ENCODE data around the gene CRIP2. TPM values are rescaled to one million over a fixed set of nuclear protein-coding genes. Genes with fewer than 3 reads are reported as not detected.

The CRIP2 gene
- total RNA-seq = 1 to 10 TPM in 1 of 3 donors, under 1 TPM in 2; 0.90 to 1.4 (median 0.91) TPM

- peak; percentile 55 to 58 for ATAC-seq
- no peaks in the 10 kb centered on the region for H3K27me3 Mint-ChIP-seq (ENCODE audit: low read depth)
- H3K36me3 Mint-ChIP-seq (ENCODE audit: insufficient read depth) = no peaks in the 10 kb centered on the region
- DNase-seq = no peak
- H3K9me3 Mint-ChIP-seq = no peaks in the 10 kb centered on the region
- peaks cover 16% of the 10 kb centered on the region for H3K4me1 Mint-ChIP-seq (ENCODE audit: low read depth)
- peak within 1 kb of the TSS; percentile 68 for H3K4me3 Mint-ChIP-seq
Observed at GRCh38 chr14:105474483-105475268, at the start of gene CRIP2. Gene CRIP2, plus strand, starts transcription at chr14:105474821. Its CDS starts 42 bp downstream, at chr14:105474863.

DNA sequence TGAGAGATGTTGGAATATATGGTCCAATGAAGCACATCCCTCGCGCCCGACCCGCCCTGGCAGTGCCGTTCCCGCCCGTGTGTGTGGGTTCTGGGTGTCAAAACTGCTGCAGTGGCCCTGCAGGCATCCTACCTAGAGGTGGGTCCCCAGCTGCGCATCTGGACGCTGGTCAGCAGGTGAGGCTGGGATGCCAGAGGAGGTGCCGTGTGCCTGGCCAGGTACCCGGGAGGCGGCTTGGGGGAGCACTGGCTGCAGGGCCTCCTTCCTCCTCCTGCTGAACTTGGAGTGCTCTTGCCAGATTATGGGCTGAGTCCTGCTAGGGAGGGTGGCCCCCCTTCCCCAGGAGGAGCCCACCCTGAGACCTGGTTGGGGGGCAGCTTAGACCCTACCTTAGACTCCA, 49.8 kb upstream of the CRIP2 start:
- DNase-seq (no peak), ATAC-seq (no peak)
- Mint-ChIP-seq H3K9me3 (no peaks in the 10 kb centered on the region), H3K4me1 (ENCODE audit: low read depth) (peaks cover 29% of the 10 kb centered on the region), H3K4me3 (no peak overlapping the region), H3K36me3 (ENCODE audit: insufficient read depth) (peaks cover 8% of the 10 kb centered on the region), H3K27me3 (ENCODE audit: low read depth) (no peaks in the 10 kb centered on the region)

GRCh38 chr14:105425823-105426247, 48.8 kb upstream of the CRIP2 start:
- H3K4me1 Mint-ChIP-seq (ENCODE audit: low read depth) = peaks cover 29% of the 10 kb centered on the region
- no peaks in the 10 kb centered on the region for H3K27me3 Mint-ChIP-seq (ENCODE audit: low read depth)
- H3K4me3 Mint-ChIP-seq = no peak overlapping the region
- DNase-seq (no peak), ATAC-seq (no peak)
- no peaks in the 10 kb centered on the region for H3K9me3 Mint-ChIP-seq
- peaks cover 12% of the 10 kb centered on the region for H3K36me3 Mint-ChIP-seq (ENCODE audit: insufficient read depth)

DNA sequence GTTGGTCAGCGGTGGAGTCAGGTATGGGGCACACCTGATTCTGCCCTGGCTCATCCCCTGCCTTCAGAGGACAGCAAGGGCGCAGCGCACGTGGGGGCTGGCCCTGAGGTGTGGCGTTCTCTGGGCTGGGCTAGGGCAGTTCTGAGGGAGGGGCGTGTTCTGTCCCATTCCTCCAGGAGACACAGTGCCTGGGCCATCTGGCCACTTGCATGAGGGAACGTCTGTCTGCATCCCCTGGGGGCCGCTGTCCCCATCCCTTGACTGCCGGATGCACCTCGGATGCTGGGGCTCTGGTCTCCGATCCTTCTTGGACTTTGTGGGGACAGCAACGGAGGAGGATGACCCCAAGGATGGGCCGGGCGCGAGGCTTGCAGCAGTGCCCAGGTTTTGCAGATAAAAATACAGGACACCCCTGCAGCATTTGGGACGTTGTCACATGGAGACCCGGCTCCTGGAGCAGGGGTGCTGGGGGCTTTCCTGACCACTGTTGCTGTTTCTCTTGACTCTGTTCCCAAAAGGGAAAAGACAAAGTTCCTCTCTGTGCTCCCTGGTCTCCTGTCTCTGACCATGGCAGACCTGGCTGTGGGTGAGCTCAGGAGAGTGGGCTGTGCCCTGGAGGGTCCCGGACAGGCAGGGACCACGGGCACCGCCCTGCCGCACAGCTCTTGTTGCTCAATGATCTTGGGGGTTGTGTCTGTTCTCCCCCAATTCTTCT, 48.0 kb upstream of the CRIP2 start:
- no peak for ATAC-seq
- Mint-ChIP-seq H3K4me3 (no peak overlapping the region), H3K36me3 (ENCODE audit: insufficient read depth) (peaks cover 18% of the 10 kb centered on the region), H3K4me1 (ENCODE audit: low read depth) (peaks cover 25% of the 10 kb centered on the region), H3K9me3 (no peaks in the 10 kb centered on the region), H3K27me3 (ENCODE audit: low read depth) (no peaks in the 10 kb centered on the region)
- DNase-seq = no peak

GRCh38 chr14:105427412-105427811, 47.2 kb upstream of the CRIP2 start:
- no peak for DNase-seq
- Mint-ChIP-seq H3K4me1 (ENCODE audit: low read depth) (peaks cover 17% of the 10 kb centered on the region), H3K27me3 (ENCODE audit: low read depth) (no peaks in the 10 kb centered on the region), H3K9me3 (no peaks in the 10 kb centered on the region), H3K4me3 (no peak overlapping the region), H3K36me3 (ENCODE audit: insufficient read depth) (peaks cover 18% of the 10 kb centered on the region)
- ATAC-seq = no peak

GRCh38 chr14:105427936-105428485, 46.6 kb upstream of the CRIP2 start:
- Mint-ChIP-seq H3K4me3 (no peak overlapping the region), H3K36me3 (ENCODE audit: insufficient read depth) (peaks cover 18% of the 10 kb centered on the region), H3K4me1 (ENCODE audit: low read depth) (peaks cover 12% of the 10 kb centered on the region), H3K9me3 (no peaks in the 10 kb centered on the region), H3K27me3 (ENCODE audit: low read depth) (no peaks in the 10 kb centered on the region)
- ATAC-seq (no peak), DNase-seq (no peak)

DNA sequence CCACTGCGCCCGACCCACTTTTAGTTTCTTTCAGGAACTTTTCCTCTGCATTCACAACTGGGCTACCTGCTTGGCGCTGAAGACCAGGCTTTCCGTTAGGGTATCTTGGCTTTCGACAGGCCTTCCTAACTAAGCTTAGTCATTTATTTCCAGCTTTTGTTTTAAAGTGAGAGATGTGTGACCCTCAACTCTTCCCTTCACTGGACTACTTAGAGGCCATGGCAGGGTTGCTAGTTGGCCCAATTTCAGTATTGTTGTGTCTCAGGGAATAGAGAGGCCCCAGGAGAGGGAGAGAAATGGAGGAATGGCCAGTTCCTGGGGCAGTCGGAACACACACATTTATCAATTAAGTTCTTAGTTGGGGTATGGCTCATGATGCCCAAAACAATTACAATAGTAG, 44.6 kb upstream of the CRIP2 start:
- no peak overlapping the region for H3K4me3 Mint-ChIP-seq
- peaks cover 18% of the 10 kb centered on the region for H3K36me3 Mint-ChIP-seq (ENCODE audit: insufficient read depth)
- no peaks in the 10 kb centered on the region for H3K27me3 Mint-ChIP-seq (ENCODE audit: low read depth)
- peaks cover 13% of the 10 kb centered on the region for H3K4me1 Mint-ChIP-seq (ENCODE audit: low read depth)
- DNase-seq (no peak), ATAC-seq (no peak)
- H3K9me3 Mint-ChIP-seq = no peaks in the 10 kb centered on the region

DNA sequence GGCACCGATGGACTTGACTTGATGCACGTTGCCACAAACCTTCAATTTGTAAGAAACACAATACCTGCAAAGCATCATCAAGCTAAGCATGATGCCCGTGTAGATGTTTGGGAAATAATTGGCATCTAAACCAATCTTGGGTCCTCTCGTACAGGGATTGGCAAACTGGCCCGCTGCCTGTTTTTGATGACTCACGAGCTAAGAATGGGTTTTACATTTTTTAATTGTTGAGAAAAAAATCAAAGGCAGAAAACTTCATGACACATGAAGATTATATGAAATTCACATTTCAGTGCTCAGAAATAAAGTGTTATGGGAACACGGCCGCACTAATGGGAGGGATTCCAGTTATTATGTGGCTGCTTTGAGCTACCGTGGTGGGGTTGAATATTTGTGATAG, 44.1 kb upstream of the CRIP2 start:
- Mint-ChIP-seq H3K4me3 (no peak overlapping the region), H3K4me1 (ENCODE audit: low read depth) (peaks cover 15% of the 10 kb centered on the region), H3K9me3 (no peaks in the 10 kb centered on the region), H3K27me3 (ENCODE audit: low read depth) (no peaks in the 10 kb centered on the region), H3K36me3 (ENCODE audit: insufficient read depth) (peaks cover 18% of the 10 kb centered on the region)
- ATAC-seq = no peak
- no peak for DNase-seq

- DNase-seq (no peak), ATAC-seq (no peak)
- Mint-ChIP-seq H3K9me3 (no peaks in the 10 kb centered on the region), H3K4me1 (ENCODE audit: low read depth) (peaks cover 15% of the 10 kb centered on the region), H3K4me3 (no peak overlapping the region), H3K36me3 (ENCODE audit: insufficient read depth) (peaks cover 15% of the 10 kb centered on the region), H3K27me3 (ENCODE audit: low read depth) (no peaks in the 10 kb centered on the region)
Observed at GRCh38 chr14:105431256-105431655, 43.4 kb upstream of the CRIP2 start.

DNA sequence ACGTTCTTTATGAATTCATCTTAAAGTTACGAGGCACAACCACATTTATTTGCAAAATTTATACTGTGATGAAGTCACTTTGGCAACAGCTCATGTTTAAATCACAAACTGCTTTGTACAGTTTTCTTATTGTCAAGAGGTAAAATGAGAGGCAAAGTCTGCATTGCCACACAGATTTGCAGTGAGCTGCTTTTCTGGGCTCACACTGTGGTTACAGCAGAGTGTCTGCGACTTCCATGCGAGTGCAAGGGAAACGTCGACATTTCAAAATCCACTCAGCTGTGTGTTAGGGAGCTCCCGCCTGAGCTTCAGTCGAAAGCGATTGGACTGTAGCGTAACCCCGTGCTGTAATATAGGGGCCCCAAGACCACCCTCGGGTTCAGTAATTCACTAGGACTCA, 42.0 kb upstream of the CRIP2 start:
- Mint-ChIP-seq H3K27me3 (ENCODE audit: low read depth) (no peaks in the 10 kb centered on the region), H3K9me3 (no peaks in the 10 kb centered on the region), H3K4me3 (no peak overlapping the region), H3K36me3 (ENCODE audit: insufficient read depth) (peaks cover 10% of the 10 kb centered on the region), H3K4me1 (ENCODE audit: low read depth) (peaks cover 10% of the 10 kb centered on the region)
- ATAC-seq (no peak), DNase-seq (no peak)

DNA sequence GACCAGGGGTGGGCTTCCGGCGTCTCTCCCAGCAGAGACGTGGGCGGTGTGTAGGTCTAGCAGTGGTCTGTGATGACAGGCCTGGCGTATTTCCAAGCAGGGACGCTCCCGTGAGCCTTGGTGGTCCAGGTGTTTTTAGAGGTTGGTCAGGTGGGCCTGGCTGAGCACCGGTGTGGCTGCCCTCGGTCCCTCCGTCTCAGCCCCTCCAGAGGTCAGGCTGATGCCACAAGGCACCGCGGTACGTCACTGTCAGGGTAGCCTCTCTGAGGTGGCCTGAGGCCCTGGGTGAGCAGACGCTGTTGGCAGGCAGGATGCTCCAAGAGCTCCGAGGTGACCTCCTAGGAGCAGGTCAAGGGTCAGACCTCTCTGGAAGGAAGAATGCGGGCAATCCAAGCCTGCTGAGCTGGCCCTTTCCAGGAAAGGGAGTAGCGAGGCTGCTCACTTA, 41.4 kb upstream of the CRIP2 start:
- DNase-seq (no peak), ATAC-seq (no peak)
- no peaks in the 10 kb centered on the region for H3K27me3 Mint-ChIP-seq (ENCODE audit: low read depth)
- H3K4me1 Mint-ChIP-seq (ENCODE audit: low read depth) = peaks cover 9% of the 10 kb centered on the region
- peaks cover 10% of the 10 kb centered on the region for H3K36me3 Mint-ChIP-seq (ENCODE audit: insufficient read depth)
- no peaks in the 10 kb centered on the region for H3K9me3 Mint-ChIP-seq
- no peak overlapping the region for H3K4me3 Mint-ChIP-seq

DNA sequence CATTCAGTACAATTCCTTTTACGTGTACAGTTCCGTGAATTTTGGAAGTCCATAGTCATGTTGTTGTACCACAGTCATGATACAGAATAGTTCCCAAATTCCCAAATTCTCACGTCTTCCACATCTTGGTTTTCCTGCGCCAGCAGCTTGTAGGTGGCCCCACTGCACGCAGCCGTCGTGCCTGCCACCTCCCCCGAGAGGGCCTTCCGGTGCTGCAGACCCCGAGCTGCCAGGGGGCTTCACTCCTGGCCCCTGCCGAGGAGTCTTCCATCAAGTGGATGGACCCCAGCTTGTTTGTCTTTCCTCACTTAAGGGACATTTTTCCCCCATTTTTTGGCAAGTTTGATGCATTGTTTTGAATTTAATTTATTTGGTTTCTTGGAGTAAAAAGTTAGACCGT, 38.2 kb upstream of the CRIP2 start:
- no peaks in the 10 kb centered on the region for H3K9me3 Mint-ChIP-seq
- no peaks in the 10 kb centered on the region for H3K27me3 Mint-ChIP-seq (ENCODE audit: low read depth)
- H3K4me1 Mint-ChIP-seq (ENCODE audit: low read depth) = peaks cover 8% of the 10 kb centered on the region
- H3K36me3 Mint-ChIP-seq (ENCODE audit: insufficient read depth) = no peaks in the 10 kb centered on the region
- ATAC-seq = no peak
- no peak for DNase-seq
- no peak overlapping the region for H3K4me3 Mint-ChIP-seq

DNA sequence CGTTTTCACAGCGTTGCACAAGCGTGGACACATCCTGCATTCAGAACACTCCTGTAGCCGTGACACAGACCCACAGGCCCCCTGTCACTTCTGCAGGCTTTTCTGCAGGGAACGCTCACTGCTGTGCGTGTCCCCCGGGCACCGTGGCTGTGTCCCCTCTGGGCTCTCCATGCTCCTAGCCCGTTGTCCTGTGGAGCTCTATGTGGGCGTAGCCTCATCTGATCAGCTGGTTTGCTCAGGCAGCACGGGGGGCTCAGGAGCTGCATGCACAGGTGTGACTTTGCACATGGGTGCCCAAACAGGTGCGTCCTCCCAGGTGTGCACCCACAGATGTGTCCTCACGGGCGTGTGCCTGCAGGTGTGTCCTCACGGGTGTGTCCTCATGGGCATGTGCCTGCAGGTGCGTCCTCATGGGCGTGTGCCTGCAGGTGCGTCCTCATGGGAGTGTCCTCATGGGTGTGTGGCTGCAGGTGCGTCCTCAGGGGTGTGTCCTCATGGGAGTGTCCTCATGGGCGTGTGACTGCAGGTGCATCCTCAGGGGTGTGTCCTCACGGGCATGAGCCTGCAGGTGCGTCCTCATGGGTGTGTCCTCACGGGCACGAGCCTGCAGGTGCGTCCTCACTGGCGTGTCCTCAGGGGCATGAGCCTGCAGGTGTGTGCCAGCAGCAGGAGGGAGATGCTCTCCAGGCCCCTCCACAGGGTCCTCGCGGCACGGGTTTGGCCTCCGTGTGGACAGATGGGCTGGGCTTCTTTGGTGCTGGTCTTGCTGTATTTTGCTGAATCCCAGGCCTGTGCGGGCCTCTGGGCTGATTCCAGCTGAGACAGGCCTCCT, 37.5 kb upstream of the CRIP2 start:
- H3K4me3 Mint-ChIP-seq = no peak overlapping the region
- no peak for DNase-seq
- peaks cover 3% of the 10 kb centered on the region for H3K36me3 Mint-ChIP-seq (ENCODE audit: insufficient read depth)

More for the DNA sequence above, 37.5 kb upstream of the CRIP2 start:
- no peaks in the 10 kb centered on the region for H3K27me3 Mint-ChIP-seq (ENCODE audit: low read depth)
- no peak for ATAC-seq
- H3K9me3 Mint-ChIP-seq = no peaks in the 10 kb centered on the region
- H3K4me1 Mint-ChIP-seq (ENCODE audit: low read depth) = peaks cover 8% of the 10 kb centered on the region

Measured in activated T-cell treated with anti-CD3 and anti-CD28 coated beads, Interleukin-2, amount 50 U/mL, for 4 hours (primary cell).